Measurements from ENCODE around the gene PLAC1.

PLAC1 gene, protein sequence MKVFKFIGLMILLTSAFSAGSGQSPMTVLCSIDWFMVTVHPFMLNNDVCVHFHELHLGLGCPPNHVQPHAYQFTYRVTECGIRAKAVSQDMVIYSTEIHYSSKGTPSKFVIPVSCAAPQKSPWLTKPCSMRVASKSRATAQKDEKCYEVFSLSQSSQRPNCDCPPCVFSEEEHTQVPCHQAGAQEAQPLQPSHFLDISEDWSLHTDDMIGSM

GRCh38 chrX:134658002-134658759 lies at the start of gene PLAC1:
Gene PLAC1 (minus strand): TSS chrX:134658471. CDS start chrX:134566682, 91,789 bp downstream.
- no peak for DNase-seq (ENCODE audit: low spot score)

- no peak for DNase-seq (ENCODE audit: low spot score)
Measured at GRCh38 chrX:134706138-134706537, 47.9 kb upstream of the PLAC1 start.

DNA sequence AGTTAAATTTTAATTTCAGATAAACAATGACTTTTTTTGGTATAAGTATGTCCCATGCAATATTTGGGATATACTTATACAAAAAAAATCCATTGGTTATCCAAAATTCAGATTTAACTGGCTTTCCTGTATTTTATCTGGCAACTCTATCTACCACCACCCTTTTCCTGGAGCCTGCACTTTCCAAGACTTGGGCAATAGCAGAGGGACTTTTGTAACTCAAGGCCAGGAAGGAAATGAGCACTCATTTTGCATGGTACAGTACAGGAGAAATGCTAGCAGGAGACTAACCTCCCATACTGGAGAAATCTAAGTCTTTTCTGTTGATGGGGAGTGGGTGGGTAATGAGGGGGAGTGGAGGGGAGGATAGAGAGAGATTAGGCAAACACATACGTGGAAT lies 37.7 kb upstream of the PLAC1 start:
- no peak for DNase-seq (ENCODE audit: low spot score)

- no peak for DNase-seq (ENCODE audit: low spot score)
Measured at GRCh38 chrX:134694333-134695322, 36.4 kb upstream of the PLAC1 start.

- DNase-seq (ENCODE audit: low spot score), result no peak
Measured at GRCh38 chrX:134693644-134694043, 35.4 kb upstream of the PLAC1 start.

DNA sequence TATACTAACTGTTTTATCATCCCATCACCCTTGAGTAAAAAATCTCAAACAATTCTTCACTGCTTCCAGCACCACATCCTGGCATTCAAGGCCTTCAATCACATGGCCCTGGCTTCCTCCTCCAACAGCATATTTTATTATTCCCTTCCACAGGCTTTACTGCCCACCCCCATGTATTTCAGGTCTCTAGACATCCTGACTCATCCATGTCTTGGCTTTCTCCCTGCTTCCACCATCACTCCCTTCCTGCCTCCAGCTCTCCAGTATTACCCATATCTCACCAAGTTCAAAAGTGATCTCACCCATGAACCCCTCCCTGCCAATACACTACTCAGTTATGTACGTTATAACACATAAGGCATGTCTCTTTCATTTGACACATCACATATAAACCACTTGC lies 34.7 kb upstream of the PLAC1 start:
- DNase-seq (ENCODE audit: low spot score), result peak; percentile 61

GRCh38 chrX:134692233-134692632 lies 34.0 kb upstream of the PLAC1 start:
- no peak for DNase-seq (ENCODE audit: low spot score)

- DNase-seq (ENCODE audit: low spot score), result no peak
Measured at GRCh38 chrX:134691453-134691852, 33.2 kb upstream of the PLAC1 start.

GRCh38 chrX:134688839-134689238 lies 30.6 kb upstream of the PLAC1 start:
- DNase-seq (ENCODE audit: low spot score), result no peak

- no peak for DNase-seq (ENCODE audit: low spot score)
Measured at GRCh38 chrX:134688031-134688823, 30.0 kb upstream of the PLAC1 start.

GRCh38 chrX:134685668-134686067 lies 27.4 kb upstream of the PLAC1 start:
- DNase-seq (ENCODE audit: low spot score), result peak; percentile 56

DNA sequence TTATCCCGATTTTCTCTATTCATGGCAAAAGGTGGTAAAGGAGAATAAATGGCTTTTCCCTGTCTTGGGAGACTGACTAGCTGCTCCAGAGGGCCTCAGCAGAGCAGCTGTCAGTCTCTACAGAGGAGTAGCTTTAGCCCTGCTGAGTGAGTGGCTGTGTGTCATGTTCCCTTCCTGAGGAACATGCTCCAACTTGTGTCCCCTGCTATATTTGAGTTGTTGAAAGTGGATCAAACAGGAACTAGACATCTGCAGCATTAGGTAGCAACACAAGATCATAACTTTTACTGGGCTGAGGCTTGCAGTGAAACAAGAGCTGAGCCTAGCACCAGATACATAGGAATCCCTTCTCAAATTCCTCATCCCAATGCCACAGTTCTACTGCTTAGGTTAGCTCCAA lies 26.7 kb upstream of the PLAC1 start:
- DNase-seq (ENCODE audit: low spot score), result no peak

- DNase-seq (ENCODE audit: low spot score), result no peak
Measured at GRCh38 chrX:134683351-134684005, 25.2 kb upstream of the PLAC1 start.

DNA sequence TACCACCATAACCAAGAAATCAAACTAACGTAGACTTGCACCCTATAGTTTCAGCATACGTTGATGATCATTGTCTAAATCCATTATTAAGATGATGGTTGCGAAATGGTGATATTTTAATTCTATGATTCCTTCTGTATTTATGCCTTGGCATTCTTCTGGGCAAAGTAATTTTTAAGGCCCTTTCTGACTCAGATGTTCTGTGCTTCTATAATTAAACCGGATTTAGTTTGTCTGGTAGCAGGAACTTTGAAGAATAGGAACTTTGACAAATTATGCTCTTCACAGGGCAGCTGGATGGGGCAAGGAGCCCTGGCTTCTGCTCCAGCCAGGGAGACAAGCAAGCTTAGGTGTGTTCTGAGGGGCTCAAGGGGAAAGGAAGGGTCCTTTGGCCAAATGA lies 23.8 kb upstream of the PLAC1 start:
- peak; percentile 36 for DNase-seq (ENCODE audit: low spot score)

- DNase-seq (ENCODE audit: low spot score), result no peak
Measured at GRCh38 chrX:134679644-134680043, 21.4 kb upstream of the PLAC1 start.

GRCh38 chrX:134679221-134679620 lies 20.9 kb upstream of the PLAC1 start:
- peak; percentile 56 for DNase-seq (ENCODE audit: low spot score)

DNA sequence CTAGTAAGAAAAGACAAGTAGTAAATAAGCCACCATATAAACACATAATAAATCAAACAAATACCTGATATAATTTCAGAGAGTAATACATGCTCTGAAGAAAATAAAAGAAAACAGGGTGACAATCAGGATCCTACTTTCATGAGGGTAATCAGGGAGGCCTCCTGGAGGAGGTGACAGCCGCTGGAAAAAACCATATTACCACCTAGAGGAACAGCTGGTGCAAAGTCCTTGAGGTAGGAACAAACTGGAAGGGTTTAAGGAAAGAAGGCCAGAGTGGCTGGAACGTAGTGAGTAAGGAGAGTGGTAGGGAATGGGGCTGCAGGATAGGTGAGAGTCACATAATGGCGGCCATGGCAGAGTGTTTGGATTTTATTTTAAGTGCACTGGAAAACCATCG lies 19.1 kb upstream of the PLAC1 start:
- no peak for DNase-seq (ENCODE audit: low spot score)

DNA sequence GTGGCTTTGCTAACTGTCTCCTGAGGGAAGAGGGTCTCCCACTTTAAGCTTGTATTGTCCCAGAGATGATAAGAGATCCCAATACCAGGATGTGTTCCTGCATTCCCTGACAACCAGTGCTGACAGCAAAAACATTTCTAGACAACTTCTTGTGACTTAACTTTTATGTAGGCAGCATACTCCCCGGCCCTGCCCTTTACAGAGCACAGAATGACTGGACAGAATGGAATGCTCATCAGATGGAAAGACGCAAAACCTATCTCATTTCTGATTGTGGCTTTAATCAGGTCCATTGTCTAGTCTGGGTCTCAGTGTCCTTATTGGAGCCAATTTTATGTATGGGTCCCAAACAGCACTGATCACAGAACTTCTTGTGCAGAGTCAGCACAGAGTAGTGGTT lies 18.2 kb upstream of the PLAC1 start:
- peak; percentile 66 for DNase-seq (ENCODE audit: low spot score)

DNA sequence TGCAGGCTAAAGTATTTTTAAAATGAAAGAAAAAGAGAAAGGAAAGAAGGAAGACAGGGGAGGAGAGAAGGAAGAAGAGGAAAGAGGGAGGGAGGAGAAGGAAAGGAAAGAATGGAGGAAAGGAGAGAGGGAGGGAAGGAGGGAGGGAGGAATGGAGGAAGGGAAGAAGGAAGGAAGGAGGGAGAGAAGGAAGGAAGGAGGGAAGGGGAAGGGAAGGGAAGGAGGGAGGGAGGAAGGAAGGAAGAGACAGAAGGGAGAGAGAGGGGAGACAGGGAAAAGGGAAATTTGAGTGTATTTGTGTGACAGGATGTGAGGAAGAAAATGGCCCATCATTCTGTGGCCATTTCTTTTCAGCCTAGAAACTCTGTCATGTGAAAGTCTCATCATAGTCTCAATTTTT lies 14.9 kb upstream of the PLAC1 start:
- DNase-seq (ENCODE audit: low spot score), result no peak

DNA sequence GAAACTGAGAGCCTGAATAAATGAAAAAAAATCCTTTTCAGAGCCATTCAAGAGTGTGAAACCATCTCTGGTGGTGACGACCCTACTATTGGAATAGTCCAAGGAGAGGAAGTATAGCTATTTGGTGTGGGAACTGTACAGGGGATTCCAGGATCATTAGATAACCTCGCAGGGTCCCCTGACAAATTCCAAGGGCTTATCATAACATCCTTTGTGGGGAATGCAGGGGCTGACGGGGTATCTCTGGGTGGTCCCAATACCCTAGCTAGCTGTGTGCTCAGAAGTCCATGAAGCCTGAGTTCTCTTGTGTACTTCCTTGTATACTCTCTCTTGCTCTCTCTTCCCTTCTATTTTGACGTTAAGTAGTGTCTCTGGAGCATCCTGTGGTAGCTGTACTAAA lies 13.8 kb upstream of the PLAC1 start:
- DNase-seq (ENCODE audit: low spot score), result no peak

DNA sequence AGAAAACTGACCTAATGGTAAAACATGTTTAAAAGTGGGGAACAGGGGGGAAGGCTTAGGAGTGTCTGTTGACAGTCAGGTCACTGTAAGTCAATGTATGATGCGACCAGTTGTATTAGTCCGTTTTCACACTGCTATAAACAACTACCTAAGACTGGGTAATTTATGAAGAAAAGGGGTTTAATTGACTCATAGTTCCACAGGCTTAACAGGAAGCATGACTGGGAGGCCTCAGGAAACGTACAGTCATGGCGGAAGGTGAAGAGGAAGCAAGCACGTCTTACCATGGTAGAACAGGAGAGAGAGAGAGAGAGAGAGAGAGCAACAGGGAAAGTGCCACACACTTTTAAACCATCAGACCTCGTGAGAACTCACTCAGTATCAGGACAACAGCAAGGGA lies 13.0 kb upstream of the PLAC1 start:
- DNase-seq (ENCODE audit: low spot score), result no peak

Data from AG08395 (cell line).